K562 (cell line): Measurements from ENCODE around the gene OXT. TPM values are rescaled to one million over a fixed set of nuclear protein-coding genes. Genes with fewer than 3 reads are reported as not detected.

ENCODE experiments used
- ATAC-seq: fragments of 200-7000 bp; cut with Tn5 transposase; 3 replicates; pipeline ENCODE4 v1.9.1; 2020; ENCODE audit warnings: moderate library complexity
- BruUV-seq: library from RNA; stranded (reverse); fragments of 400-500 nt; replicated peaks from 2 replicates; lab custom pipeline; 2021; lab: Mats Ljungman, UMichigan
- CTCF ChIA-PET: fragments of 300-600 bp; formaldehyde crosslinking; extraction: SDS; loops from one replicate; lab custom pipeline; 2021; ENCODE audit warnings: low intra/inter-chr PET ratio; lab: Yijun Ruan, JAX
- POLR2A ChIA-PET: fragments of 300-600, 350-650 bp; sonication (Branson Sonifier 250); formaldehyde crosslinking; extraction: SDS; loops from one replicate; lab custom pipeline; 2021; ENCODE audit warnings: antibody characterized with exemption, inconsistent platforms; lab: Yijun Ruan, JAX
- DNase-seq, 4 experiments: peaks; one replicate each; pipeline versions ENCODE4 v3.0.0 to v3.0.0-alpha.2; 2011 to 2018; ENCODE audit warnings: low spot score in 3 of 4, mixed read lengths in 3 of 4; ENCODE audit errors: extremely low read depth in 1 of 4
- FAIRE-seq: peaks from 2 replicates; lab custom pipeline; 2011; peaks lifted over from hg19 to GRCh38; lab: Jason Lieb, UNC
- H2AFZ ChIP-seq: 2 replicates; pipeline ENCODE4 v1.6.0; 2011; ENCODE audit warnings: low read depth, low read length, control low read depth, inconsistent platforms
- H3K27ac ChIP-seq: fragments of 200-600 bp; 3 replicates; pipeline ENCODE4 v1.8.0; 2011; ENCODE audit warnings: low read depth, mild to moderate bottlenecking, control low read depth, inconsistent platforms, low read length, moderate library complexity, mixed read lengths; ENCODE audit errors: extremely low read depth
- H3K27me3 ChIP-seq, 2 experiments: fragments of 300-600 bp in 1 of 2; 2 replicates in 1 of 2; 3 replicates in 1 of 2; pipeline versions ENCODE4 v1.6.0 to v1.8.0; 2011; ENCODE audit warnings: inconsistent platforms in 2 of 2, low read length in 2 of 2, mild to moderate bottlenecking in 1 of 2, mixed read lengths in 1 of 2, moderate library complexity in 1 of 2; ENCODE audit not compliant: control insufficient read depth in 2 of 2, insufficient read depth in 2 of 2
- H3K36me3 ChIP-seq: fragments of 300-600 bp; 3 replicates; pipeline ENCODE4 v1.8.0; 2011; ENCODE audit warnings: mild to moderate bottlenecking, low read length, inconsistent platforms; ENCODE audit not compliant: control insufficient read depth, insufficient read depth
- H3K4me1 ChIP-seq, 2 experiments: fragments of 200-600 bp in 1 of 2; replicated peaks in 1 of 2; 2 replicates in 1 of 2; 3 replicates in 1 of 2; pipeline versions ENCODE4 v1.5.1 to v1.8.0; 2011; ENCODE audit warnings: inconsistent platforms in 2 of 2, low read length in 2 of 2, mild to moderate bottlenecking in 1 of 2, mixed read lengths in 1 of 2, moderate library complexity in 1 of 2; ENCODE audit not compliant: control insufficient read depth in 2 of 2, insufficient read depth in 2 of 2
- H3K4me2 ChIP-seq: 2 replicates; pipeline ENCODE4 v1.6.1; 2011; ENCODE audit warnings: low read length, control low read depth, inconsistent platforms, mixed read lengths; ENCODE audit not compliant: insufficient read depth
- H3K4me3 ChIP-seq: fragments of 200-600 bp; sonication (generic), shearing (Covaris generic); 2 replicates; pipeline ENCODE4 v1.5.1; 2016; ENCODE audit warnings: control low read depth, inconsistent platforms
- H3K79me2 ChIP-seq: fragments of 200-600 bp; 3 replicates; pipeline ENCODE4 v1.8.0; 2011; ENCODE audit warnings: low read length, inconsistent platforms; ENCODE audit not compliant: control insufficient read depth, insufficient read depth
- H3K9ac ChIP-seq, 2 experiments: 2 replicates each; pipeline versions ENCODE4 v1.6.0 to v1.6.1; 2011; ENCODE audit warnings: low read depth in 2 of 2, low read length in 2 of 2, control low read depth in 1 of 2, inconsistent platforms in 1 of 2, mild to moderate bottlenecking in 1 of 2, mixed read lengths in 1 of 2; ENCODE audit not compliant: insufficient read depth in 1 of 2
- H3K9me1 ChIP-seq: one replicate; pipeline ENCODE4 v1.6.0; 2011; ENCODE audit warnings: inconsistent platforms, mild to moderate bottlenecking, low read length, moderate library complexity; ENCODE audit not compliant: control insufficient read depth, insufficient read depth
- H3K9me3 ChIP-seq: replicated peaks from 2 replicates; pipeline ENCODE4 v1.5.1; 2011; ENCODE audit warnings: low read depth, low read length, inconsistent platforms; ENCODE audit not compliant: control insufficient read depth, insufficient read depth
- H4K20me1 ChIP-seq: replicated peaks from 2 replicates; pipeline ENCODE4 v1.6.1; 2011; ENCODE audit warnings: low read length, inconsistent platforms, mixed read lengths; ENCODE audit not compliant: control insufficient read depth, insufficient read depth
- CEBPB ChIP-seq: fragments of 450-650 bp; IDR thresholded peaks from 2 replicates; pipeline ENCODE4 v1.6.1; 2016; ENCODE audit warnings: missing genetic modification characterization, missing compliant biosample characterization
- GABPB1 ChIP-seq: sonication (generic); formaldehyde crosslinking; IDR thresholded peaks from 2 replicates; pipeline ENCODE4 v1.8.0; 2022; ENCODE audit warnings: mild to moderate bottlenecking, missing genetic modification reagents
- ILF3 ChIP-seq: fragments of 450-650 bp; IDR thresholded peaks from 2 replicates; pipeline ENCODE4 v1.6.1; 2018; ENCODE audit warnings: antibody characterized with exemption, mild to moderate bottlenecking, moderate library complexity, borderline replicate concordance
- KLF16 ChIP-seq: IDR thresholded peaks from 2 replicates; pipeline ENCODE4 v1.6.1; 2016; ENCODE audit warnings: antibody characterized with exemption
- MAFG ChIP-seq: fragments of 450-650 bp; conservative IDR thresholded peaks from 2 replicates; pipeline ENCODE4 v1.6.1; 2016; ENCODE audit warnings: missing genetic modification characterization, missing compliant biosample characterization
- MECOM ChIP-seq: fragments of 250-450 bp; sonication (Bioruptor Pico); IDR thresholded peaks from 2 replicates; pipeline ENCODE4 v1.8.0; 2022; ENCODE audit warnings: inconsistent platforms
- NEUROD1 ChIP-seq: fragments of 150-350 bp; IDR thresholded peaks from 2 replicates; pipeline ENCODE4 v1.6.1; 2014; ENCODE audit warnings: borderline replicate concordance, low read length, low read depth; ENCODE audit not compliant: partially characterized antibody
- NFRKB ChIP-seq: fragments of 450-650 bp; IDR thresholded peaks from 2 replicates; pipeline ENCODE4 v1.6.1; 2016; ENCODE audit warnings: low read depth
- NR4A1 ChIP-seq, 2 experiments: fragments of 250-450 bp in 1 of 2; fragments of 450-650 bp in 1 of 2; sonication (Bioruptor Pico) in 1 of 2; IDR thresholded peaks; 2 replicates each; pipeline versions ENCODE4 v1.4.0 to v1.6.1; 2016 to 2020; ENCODE audit warnings: mild to moderate bottlenecking in 2 of 2, missing compliant biosample characterization in 1 of 2, missing genetic modification characterization in 1 of 2, moderate library complexity in 1 of 2
- NUFIP1 ChIP-seq: fragments of 450-650 bp; IDR thresholded peaks from 2 replicates; pipeline ENCODE4 v1.6.1; 2018; ENCODE audit not compliant: partially characterized antibody
- PCBP2 ChIP-seq: fragments of 200-400 bp; formaldehyde crosslinking; IDR thresholded peaks from 2 replicates; pipeline ENCODE4 v1.6.1; 2018; ENCODE audit warnings: low read length, low read depth, mild to moderate bottlenecking, moderate library complexity; ENCODE audit not compliant: poor library complexity, severe bottlenecking
- PHF8 ChIP-seq: fragments of 200-600 bp; sonication (generic); IDR thresholded peaks from 2 replicates; pipeline ENCODE4 v1.6.1; 2012; ENCODE audit warnings: mixed run types, mild to moderate bottlenecking, inconsistent platforms, low read length, moderate library complexity, borderline replicate concordance
- TRIM24 ChIP-seq, 2 experiments: fragments of 450-650 bp; IDR thresholded peaks; 2 replicates each; pipeline ENCODE4 v1.6.1; 2016
- ZBTB33 ChIP-seq: sonication (generic); formaldehyde crosslinking; IDR thresholded peaks from 2 replicates; pipeline ENCODE4 v1.8.1; 2023; ENCODE audit warnings: mild to moderate bottlenecking, missing genetic modification reagents
- ZBTB7A ChIP-seq: IDR thresholded peaks from 2 replicates; pipeline ENCODE4 v1.6.1; 2011; ENCODE audit warnings: low read depth, mild to moderate bottlenecking, low read length, moderate library complexity, borderline replicate concordance; ENCODE audit not compliant: control insufficient read depth
- ZFX ChIP-seq: sonication (generic); formaldehyde crosslinking; IDR thresholded peaks from 2 replicates; pipeline ENCODE4 v1.8.0; 2022; ENCODE audit warnings: mild to moderate bottlenecking, missing genetic modification reagents, moderate library complexity
- ZNF197 ChIP-seq: fragments of 200-800 bp; sonication (Bioruptor generic); IDR thresholded peaks from 2 replicates; pipeline ENCODE4 v1.6.1; 2016; ENCODE audit warnings: low read depth, missing genetic modification characterization, missing compliant biosample characterization
- ZNF263 ChIP-seq: sonication (generic); formaldehyde crosslinking; IDR thresholded peaks from 2 replicates; pipeline ENCODE4 v1.8.0; 2022; ENCODE audit warnings: mild to moderate bottlenecking, missing genetic modification reagents, borderline replicate concordance
- ZNF277 ChIP-seq: fragments of 250-450 bp; sonication (Bioruptor Pico); IDR thresholded peaks from 2 replicates; pipeline ENCODE4 v1.8.0; 2022; ENCODE audit warnings: inconsistent platforms, mild to moderate bottlenecking, moderate library complexity, borderline replicate concordance
- ZNF668 ChIP-seq: fragments of 250-450 bp; sonication (Bioruptor Pico); IDR thresholded peaks from 2 replicates; pipeline ENCODE4 v1.8.0; 2022; ENCODE audit warnings: mild to moderate bottlenecking, inconsistent platforms
- ZNF75A ChIP-seq: fragments of 450-650 bp; formaldehyde crosslinking; IDR thresholded peaks from 2 replicates; pipeline ENCODE4 v1.4.0; 2020; ENCODE audit warnings: mild to moderate bottlenecking
- WGBS: fragments of 100-300 bp; shearing (Covaris generic); methylation state at CpG from one replicate; pipeline ENCODE4 v1.1.6; 2016; ENCODE audit warnings: low coverage, mixed read lengths; ENCODE audit not compliant: insufficient coverage; ENCODE audit errors: missing lambda C conversion rate; 5-methylcytosine and 5-hydroxymethylcytosine counted together
- in situ Hi-C: fragments of 300-500 bp; cut with MboI; formaldehyde crosslinking; loops from 4 replicates; pipeline ENCODE4 v1.15.0; 2018; ENCODE audit warnings: inconsistent platforms, mixed read lengths
- intact Hi-C: fragments of 100-400 bp; cut with micrococcal nuclease; formaldehyde crosslinking; loops from 2 replicates; pipeline ENCODE4 v1.14.2; 2022
- polyA plus RNA-seq, 8 experiments: library from polyadenylated mRNA; depleted of rRNA in 4 of 8; stranded (reverse) in 5 of 8; unstranded in 3 of 8; fragments of >200 nt; fragmentation: Nextera tagmentation in 2 of 8; fragmentation: Illumina TruSeq in 1 of 8; extraction: Ambion mirVana in 2 of 8; extraction: Trizol in 1 of 8; gene quantifications; 2 replicates each; pipeline versions ENCODE4 v1.2.1 to v1.2.3, GENCODE V29; 2011 to 2014; ENCODE audit warnings: inconsistent platforms in 1 of 8, missing spikeins in 1 of 8
- total RNA-seq, 7 experiments: library from RNA; depleted of rRNA in 6 of 7; stranded (reverse); fragments of >200 nt in 6 of 7; fragmentation: Illumina TruSeq in 2 of 7; extraction: Trizol in 2 of 7; gene quantifications; 2 replicates each; pipeline versions ENCODE4 v1.2.1 to v1.2.3, GENCODE V29; 2011 to 2021; ENCODE audit warnings: low replicate concordance in 1 of 7

The OXT gene
- total and polyA plus RNA-seq, 9 of the 15 experiments (the other 6 are each of a cell fraction or from before 2014, with no cell fraction given) = not detected

- Histone ChIP-seq H3K9ac (peak within 1 kb of the TSS in 1 of 2 experiments; percentile 68; a peak in 1 of 4 replicates), H4K20me1 (no peaks in the 10 kb centered on the region), H3K9me3 (no peaks in the 10 kb centered on the region), H3K27ac (no peak within 1 kb of the TSS), H3K79me2 (no peaks in the 10 kb centered on the region), H3K4me1 (peaks cover 0 to 28% of the 10 kb centered on the region in 2 experiments; a peak in 3 of 5 replicates), H2AFZ (no peak within 1 kb of the TSS), H3K27me3 (no peaks in the 10 kb centered on the region), H3K9me1 (peaks cover 3% of the 10 kb centered on the region), H3K4me3 (no peak within 1 kb of the TSS), H3K4me2 (no peak within 1 kb of the TSS), H3K36me3 (no peaks in the 10 kb centered on the region)
- ChIA-PET POLR2A (no interaction called here), CTCF (no interaction called here)
- 58% methylated on average over 14 of the region's 28 CpGs for WGBS
- intact Hi-C loops (no loop called here), in situ Hi-C loops (no loop called here)
- DNase-seq (peak in 3 of 4 experiments; percentile 27 to 62 (median 46)), ATAC-seq (peak; percentile 43), FAIRE-seq (no peak)
- BruUV-seq = no TSS peak
- TF ChIP-seq ZNF197 (CRISPR knock-in tag) (no peak), PCBP2 (no peak), CEBPB (no peak), MAFG (tag) (no peak), PHF8 (no peak), NR4A1 (CRISPR knock-in tag; IDR thresholded peaks at IDR 0.05) (no peak), NR4A1 (tag; IDR thresholded peaks at IDR 0.05) (no peak), MECOM (CRISPR knock-in tag) (no peak), ILF3 (no peak), NUFIP1 (no peak), ZNF75A (CRISPR knock-in tag) (no peak), KLF16 (no peak), GABPB1 (no peak), ZNF277 (no peak), NFRKB (no peak), ZBTB7A (0 out of 2 replicates have a peak, but pooled peaks have one; percentile 27), ZNF263 (CRISPR knock-in tag) (no peak), NEUROD1 (no peak), ZBTB33 (CRISPR knock-in tag) (peak; percentile 97), ZNF668 (CRISPR knock-in tag) (no peak), TRIM24 (IDR thresholded peaks at IDR 0.05) (no peak), ZFX (CRISPR knock-in tag) (peak; percentile 24; the same call in 1 of the 2 replicates)
Observed at GRCh38 chr20:3084283-3084985, 13.0 kb downstream of the OXT start, which contains the start of gene AVP. TSS of gene AVP (minus strand) at chr20:3084724. CDS start at chr20:3084674, 50 bp downstream.
